GM18867 (cell line): ENCODE data around the gene STIM1.
A peak's percentile ranks its signal among the peaks of the same experiment; 100 is the strongest.

Experiments used
- ATAC-seq: cut with Tn5 transposase; IDR thresholded peaks from one replicate; pipeline ENCODE4 v1.9.1; 2021; ENCODE audit warnings: mild to moderate bottlenecking, moderate library complexity; ENCODE audit not compliant: unreplicated experiment

The STIM1 gene

DNA sequence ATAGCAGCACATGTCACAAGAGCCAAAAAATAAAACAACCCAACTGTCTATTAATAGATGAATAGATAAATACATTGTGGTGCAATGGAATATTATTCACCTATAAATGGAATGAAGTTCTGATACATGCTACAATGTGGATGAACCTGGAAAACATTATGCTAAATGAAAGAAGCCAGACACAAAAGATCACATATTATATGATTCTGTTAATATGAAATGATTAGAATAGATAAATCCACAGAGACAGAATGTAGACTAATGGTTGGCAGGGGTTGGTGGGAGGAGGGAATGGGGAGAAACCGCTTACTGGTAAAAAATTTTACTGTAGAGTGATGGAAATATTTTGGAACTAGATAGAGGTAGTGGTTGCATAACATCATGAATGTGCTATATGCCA is 206.2 kb downstream of the STIM1 start:
- no peak for ATAC-seq

- no peak for ATAC-seq
These were observed 207.9 kb downstream of the STIM1 start for GRCh38 chr11:4063348-4063747.

- ATAC-seq = no peak
These were observed 209.0 kb downstream of the STIM1 start for GRCh38 chr11:4064278-4064955.

- no peak for ATAC-seq
These were observed 209.6 kb downstream of the STIM1 start for GRCh38 chr11:4065086-4065485.

DNA sequence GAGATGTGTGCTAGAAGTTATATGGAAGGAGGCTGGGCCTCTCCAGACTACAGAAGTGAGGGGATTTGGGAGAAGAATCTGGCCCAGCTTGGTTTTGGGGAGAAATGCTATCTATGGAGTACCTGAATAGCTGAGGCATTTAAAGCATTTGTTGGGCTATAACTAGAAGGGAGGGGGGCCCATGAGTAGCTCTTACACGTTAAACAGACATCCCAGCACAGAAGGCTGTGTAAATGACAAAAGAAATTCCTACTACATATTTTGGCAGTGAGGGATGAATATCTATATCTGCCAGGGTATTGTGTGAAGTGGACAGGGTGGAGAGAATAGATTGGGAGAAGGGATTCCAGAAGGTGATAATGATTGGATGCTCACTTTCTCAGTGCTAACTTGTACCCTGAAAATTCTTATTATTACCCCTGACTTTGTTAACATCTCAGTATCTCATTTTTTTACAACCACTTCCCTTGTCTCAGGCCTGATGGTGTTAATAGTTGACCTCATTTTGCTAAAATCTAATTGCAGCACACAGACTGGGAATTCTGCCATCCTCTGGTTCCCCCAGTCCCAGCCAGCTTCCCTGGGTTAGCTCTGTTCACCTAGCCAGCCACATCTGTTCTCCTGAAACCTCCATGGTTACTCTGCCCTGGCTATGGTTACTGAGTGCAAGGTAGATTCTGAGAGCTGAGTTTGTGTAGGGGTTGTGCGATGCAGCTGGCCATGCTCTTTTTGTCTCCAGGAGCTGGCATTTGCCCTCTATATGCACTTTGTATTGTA is 210.3 kb downstream of the STIM1 start:
- ATAC-seq = no peak

- ATAC-seq = no peak
These were observed 211.4 kb downstream of the STIM1 start for GRCh38 chr11:4066910-4067309.

GRCh38 chr11:4068962-4069361 is 213.5 kb downstream of the STIM1 start:
- ATAC-seq = no peak

- ATAC-seq = no peak
These were observed 215.9 kb downstream of the STIM1 start for GRCh38 chr11:4071325-4071724.

DNA sequence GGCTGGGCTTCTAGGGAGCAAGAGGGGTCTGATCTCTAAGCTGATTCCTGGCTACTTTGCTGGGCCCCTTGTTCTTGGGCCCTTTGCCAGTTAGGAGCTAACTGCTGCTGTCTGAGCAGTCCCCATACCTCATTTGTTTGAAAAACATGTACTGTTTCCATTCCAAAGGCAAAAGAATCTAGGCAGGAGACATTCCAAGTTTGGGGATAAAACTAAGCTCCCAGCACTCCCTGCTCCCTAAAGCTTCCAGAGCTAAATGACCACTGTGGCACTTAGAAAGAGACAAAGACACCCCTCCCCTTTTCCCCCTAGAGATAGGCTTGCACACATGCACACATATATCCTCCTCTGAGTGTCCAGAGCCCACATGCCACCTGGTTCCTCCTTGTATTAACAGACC is 216.4 kb downstream of the STIM1 start:
- ATAC-seq = no peak

DNA sequence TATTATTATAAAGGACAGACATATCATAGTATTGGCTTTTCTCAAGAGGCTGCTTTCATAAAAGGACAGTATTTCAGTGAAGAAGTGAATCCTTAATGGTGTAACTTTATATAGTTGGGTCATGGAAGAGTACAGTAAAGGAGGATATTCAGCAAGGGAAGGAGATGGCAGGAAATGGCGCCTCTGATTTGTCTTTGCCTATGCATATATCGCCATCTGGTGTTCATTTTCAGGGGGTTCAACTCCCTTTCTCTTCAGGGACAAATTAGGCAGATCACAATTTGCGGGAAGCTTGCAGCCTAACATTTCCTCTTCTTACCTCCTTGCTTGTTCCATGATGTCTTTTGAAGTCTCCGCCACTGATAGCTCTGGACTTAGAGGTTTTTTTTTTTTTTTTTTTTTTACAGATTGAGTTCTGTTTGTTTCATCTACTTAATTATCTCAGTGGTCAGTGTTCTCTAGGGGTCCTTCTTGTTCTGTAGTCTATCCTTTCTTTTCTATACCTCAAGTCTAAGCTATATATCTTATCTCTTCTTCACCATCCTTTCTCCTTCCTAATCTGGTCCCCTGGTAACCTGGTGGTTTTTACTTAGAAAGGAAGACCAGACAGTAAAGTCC is 217.3 kb downstream of the STIM1 start:
- peak; percentile 49 for ATAC-seq

DNA sequence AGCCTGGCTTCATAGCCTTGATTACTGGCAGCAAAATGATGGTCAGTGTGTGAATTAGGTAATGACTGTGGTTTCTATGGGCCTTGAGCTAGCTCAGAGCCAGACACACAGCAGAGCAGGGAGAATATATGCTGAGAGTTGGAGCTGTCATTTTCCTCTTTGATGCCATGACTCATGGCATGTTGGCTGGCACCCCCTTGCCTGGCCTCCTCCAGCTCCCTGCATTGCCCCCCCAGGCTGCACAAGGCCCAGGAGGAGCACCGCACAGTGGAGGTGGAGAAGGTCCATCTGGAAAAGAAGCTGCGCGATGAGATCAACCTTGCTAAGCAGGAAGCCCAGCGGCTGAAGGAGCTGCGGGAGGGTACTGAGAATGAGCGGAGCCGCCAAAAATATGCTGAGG is 218.8 kb downstream of the STIM1 start:
- no peak for ATAC-seq

DNA sequence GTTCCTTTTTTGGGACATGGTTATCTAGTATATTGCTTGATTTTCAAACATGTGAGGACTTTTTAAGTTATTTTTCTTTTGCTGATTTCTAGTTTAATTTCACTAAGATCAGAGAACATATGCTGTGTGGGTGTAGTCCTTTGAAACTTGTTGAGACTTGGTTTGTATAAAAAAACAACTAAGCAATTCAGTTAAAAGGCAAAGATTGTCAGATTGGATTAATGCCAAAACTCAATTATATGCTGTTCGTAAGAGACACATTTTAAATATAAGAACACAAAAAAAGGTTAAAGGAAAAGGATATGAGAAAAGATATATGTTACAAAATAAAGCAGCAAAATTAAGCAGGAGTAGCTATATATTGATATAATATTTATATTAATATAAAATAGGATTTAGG is 221.3 kb downstream of the STIM1 start:
- no peak for ATAC-seq

- no peak for ATAC-seq
These were observed 227.7 kb downstream of the STIM1 start for GRCh38 chr11:4083198-4083597.

DNA sequence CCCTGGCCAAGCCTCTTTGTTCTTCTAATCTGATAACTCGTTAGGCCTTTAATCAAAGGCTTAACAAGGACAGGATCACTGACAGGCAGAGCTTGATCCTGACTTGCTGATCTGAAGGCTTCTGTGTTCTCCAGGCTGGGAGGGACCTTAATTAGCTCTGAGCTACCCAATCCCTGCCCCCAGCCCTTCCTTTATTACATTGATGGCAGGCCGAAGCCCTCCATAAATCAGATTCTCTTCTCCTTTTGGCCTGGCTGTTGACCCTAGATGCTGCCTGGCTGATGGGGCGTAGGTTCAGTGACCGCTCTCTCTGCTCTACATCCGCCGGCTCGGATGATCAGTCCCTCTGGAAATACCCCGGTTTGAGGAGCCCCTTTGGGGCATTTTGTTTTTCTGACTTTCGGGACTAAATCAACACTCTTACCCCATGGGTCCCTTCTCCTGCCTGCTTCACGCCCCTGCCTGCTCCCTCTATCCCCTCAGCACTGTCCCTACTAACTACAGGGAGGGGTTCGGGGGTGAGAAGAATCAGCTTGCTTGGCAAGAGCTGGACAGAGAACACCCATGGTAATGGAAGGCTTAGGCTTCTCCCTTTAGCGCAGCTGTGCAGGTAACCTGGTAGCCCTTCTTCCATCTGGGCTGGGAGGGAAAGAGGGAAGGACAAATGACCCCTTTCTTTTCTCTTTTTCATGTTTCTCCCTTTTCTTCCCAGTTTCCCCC is 229.1 kb downstream of the STIM1 start:
- ATAC-seq = no peak

GRCh38 chr11:4085575-4085974 is 230.1 kb downstream of the STIM1 start:
- no peak for ATAC-seq

DNA sequence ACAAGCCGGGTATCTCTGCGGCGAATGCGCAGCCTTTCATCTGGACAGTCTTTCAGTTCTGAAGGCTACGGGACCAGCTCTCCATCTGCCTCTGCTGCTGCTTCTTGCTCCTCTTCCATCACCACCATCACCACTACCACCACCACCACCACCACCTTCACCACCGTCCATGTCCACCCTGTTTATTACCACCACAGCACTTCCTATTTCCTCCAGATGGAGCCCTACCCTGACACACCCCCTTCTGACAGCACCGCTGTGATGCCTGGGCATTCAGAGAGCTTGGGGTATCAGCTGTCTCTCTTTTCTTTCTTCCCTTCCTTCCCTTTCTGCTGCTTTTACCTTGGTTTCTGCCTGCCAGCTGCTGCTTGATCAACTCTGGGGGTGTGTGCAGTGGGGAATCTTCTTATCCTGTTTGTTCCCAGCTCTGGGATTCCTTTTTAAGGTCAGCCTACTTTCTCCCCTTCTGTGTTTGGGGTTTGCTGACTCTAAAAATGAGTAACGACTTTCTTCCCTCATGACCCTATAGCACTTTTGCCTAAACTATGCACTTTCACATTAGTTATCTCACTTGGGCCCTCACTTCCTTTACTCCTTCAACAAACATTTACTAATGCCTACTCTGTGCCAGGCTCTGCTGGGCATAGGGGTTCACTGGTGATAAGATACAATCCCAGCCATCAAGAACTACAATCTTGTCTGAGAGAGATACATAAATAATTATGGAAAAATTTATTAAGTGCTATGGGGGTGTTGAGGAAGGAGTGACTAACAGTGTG is 231.3 kb downstream of the STIM1 start:
- ATAC-seq = no peak

GRCh38 chr11:4087551-4087950 is 232.1 kb downstream of the STIM1 start:
- no peak for ATAC-seq

- no peak for ATAC-seq
These were observed 234.8 kb downstream of the STIM1 start for GRCh38 chr11:4090258-4090657.

GRCh38 chr11:4092026-4092425 is 236.6 kb downstream of the STIM1 start:
- ATAC-seq = no peak

GRCh38 chr11:4093519-4094347 is 238.3 kb downstream of the STIM1 start:
- ATAC-seq = peak; percentile 2
